Muscle of leg (tissue), 11 donors: Measurements from ENCODE around the gene ETNK2. TPM values are rescaled to one million over a fixed set of nuclear protein-coding genes. Genes with fewer than 3 reads are reported as not detected.
"Not testable (repeated sequence)": the region's sequence is repeated elsewhere in the genome, so short reads cannot be mapped to it uniquely, and the experiment has no call there.

Experiments used
- DNase-seq: peaks from one replicate; pipeline ENCODE4 v3.0.0; 2013
- H3K27ac ChIP-seq: one replicate; pipeline ENCODE4 v1.5.1; 2013; ENCODE audit warnings: mild to moderate bottlenecking, low read length, control low read depth
- H3K27me3 ChIP-seq: one replicate; pipeline ENCODE4 v1.6.1; 2013; ENCODE audit warnings: low read length; ENCODE audit not compliant: control insufficient read depth, insufficient read depth
- H3K36me3 ChIP-seq: one replicate; pipeline ENCODE4 v1.6.1; 2013; ENCODE audit warnings: low read length; ENCODE audit not compliant: control insufficient read depth, insufficient read depth
- H3K4me1 ChIP-seq: one replicate; pipeline ENCODE4 v1.6.1; 2013; ENCODE audit warnings: low read length; ENCODE audit not compliant: control insufficient read depth, insufficient read depth
- H3K4me3 ChIP-seq: one replicate; pipeline ENCODE4 v1.5.1; 2013; ENCODE audit warnings: low read length, control low read depth
- H3K9me3 ChIP-seq: replicated peaks from 2 replicates; pipeline ENCODE4 v1.6.1; 2013; ENCODE audit warnings: low read depth, low read length; ENCODE audit not compliant: control insufficient read depth
- WGBS: methylation state at CpG from one replicate; pipeline ENCODE4 v1.1.5; 2013; ENCODE audit warnings: missing lambda C conversion rate; ENCODE audit not compliant: insufficient coverage; 5-methylcytosine and 5-hydroxymethylcytosine counted together
- polyA plus RNA-seq, 8 donors: library from polyadenylated mRNA; unstranded; fragments of 120-200 nt; gene quantifications; one replicate each; pipeline versions ENCODE4 v1.2.1 to v1.2.3, GENCODE V29; 2013; ENCODE audit warnings: inconsistent platforms in 1 of 8, low replicate concordance in 1 of 8; ENCODE audit not compliant: insufficient read length in 8 of 8, insufficient read depth in 1 of 8
- total RNA-seq: library from RNA; stranded (reverse); fragments of 120-200 nt; gene quantifications from one replicate; pipeline ENCODE4 v1.2.4, GENCODE V29; 2013

The ETNK2 gene
- total and polyA plus RNA-seq, 9 donors = 2.1 to 6.1 (median 3.7) TPM

DNA sequence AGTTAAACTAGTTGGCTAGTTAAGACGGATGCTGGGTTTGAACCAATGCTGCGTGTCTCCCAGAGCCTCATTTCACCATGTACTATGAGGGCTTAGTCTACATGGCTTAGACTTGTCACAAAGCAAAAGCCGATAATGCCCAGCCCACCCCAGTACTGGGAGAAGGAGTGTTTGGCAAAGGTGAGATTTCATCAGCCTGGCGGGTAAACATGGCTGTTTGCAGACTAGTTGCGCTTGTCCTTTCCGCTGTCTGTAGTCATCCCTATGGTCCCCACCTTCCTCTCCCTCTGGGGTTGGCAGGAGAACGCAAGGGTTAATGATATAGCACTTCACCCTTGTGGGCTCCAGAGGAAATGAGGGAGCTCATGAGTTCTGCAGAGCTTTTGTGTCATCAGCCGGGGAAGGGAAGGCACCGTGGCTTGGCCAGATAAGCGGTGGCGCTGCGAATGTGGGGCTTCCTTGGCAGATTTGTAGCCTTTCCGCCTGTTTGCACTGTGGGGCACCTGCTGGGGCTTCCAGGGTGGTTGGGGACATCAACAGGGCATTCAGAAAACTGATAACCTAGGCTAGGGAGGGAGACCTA is 49.7 kb downstream of the ETNK2 start:
- Histone ChIP-seq H3K4me1 (peaks cover 19% of the 10 kb centered on the region), H3K27me3 (no peaks in the 10 kb centered on the region), H3K4me3 (no peak overlapping the region), H3K27ac (no peak overlapping the region), H3K9me3 (no peaks in the 10 kb centered on the region), H3K36me3 (no peaks in the 10 kb centered on the region)
- no peak for DNase-seq
- 50% methylated on average over 9 of the region's 13 CpGs for WGBS

DNA sequence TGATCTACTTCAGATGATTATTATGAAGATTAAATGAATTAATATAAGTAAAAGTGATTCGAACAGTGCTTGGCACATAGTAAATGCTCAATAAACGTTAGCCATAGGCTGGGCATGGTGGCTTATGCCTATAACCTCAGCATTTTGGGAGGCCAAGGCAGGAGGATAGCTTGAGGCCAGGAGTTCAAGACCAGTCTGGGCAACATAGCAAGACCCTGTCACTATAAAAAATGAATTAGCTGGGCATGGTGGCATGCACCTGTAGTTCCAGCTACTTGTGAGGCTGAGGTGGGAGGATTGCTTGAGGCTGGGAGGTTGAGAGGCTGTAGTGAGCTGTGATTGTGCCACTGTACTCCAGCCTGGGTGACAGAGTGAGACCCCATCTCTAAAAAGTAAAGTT is 52.1 kb downstream of the ETNK2 start:
- H3K36me3 ChIP-seq, H3K27me3 ChIP-seq, H3K4me3 ChIP-seq, H3K27ac ChIP-seq, DNase-seq, H3K9me3 ChIP-seq: not testable (repeated sequence)
- WGBS = 94% methylated on average over 2 of the region's 2 CpGs
- peaks cover 24% of the 10 kb centered on the region for H3K4me1 ChIP-seq

DNA sequence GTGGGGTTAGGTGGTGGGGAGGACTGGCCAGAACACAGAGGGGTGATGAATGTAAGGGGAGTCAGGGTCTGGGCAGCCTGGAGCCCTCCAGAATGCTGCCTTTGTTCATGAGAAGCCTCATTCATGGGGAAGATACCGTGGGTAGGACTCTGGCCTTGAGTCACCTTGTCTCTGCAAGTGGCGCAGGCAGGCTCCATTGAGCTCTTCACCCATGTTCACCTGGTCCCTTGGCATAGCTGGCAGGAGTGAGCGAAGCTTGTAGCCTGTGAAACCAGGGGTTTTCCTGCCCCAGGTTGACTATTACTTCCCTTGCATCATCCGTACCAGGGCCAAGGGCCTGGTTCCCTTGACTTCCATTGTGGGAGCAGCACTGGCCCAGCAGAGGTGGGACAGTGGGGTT is 53.2 kb downstream of the ETNK2 start:
- H3K36me3 ChIP-seq = no peaks in the 10 kb centered on the region
- 100% methylated on average over 3 of the region's 4 CpGs for WGBS
- H3K27me3 ChIP-seq = no peaks in the 10 kb centered on the region
- H3K4me1 ChIP-seq = peaks cover 22% of the 10 kb centered on the region
- no peaks in the 10 kb centered on the region for H3K9me3 ChIP-seq
- DNase-seq = no peak
- H3K4me3 ChIP-seq = no peak overlapping the region
- no peak overlapping the region for H3K27ac ChIP-seq

DNA sequence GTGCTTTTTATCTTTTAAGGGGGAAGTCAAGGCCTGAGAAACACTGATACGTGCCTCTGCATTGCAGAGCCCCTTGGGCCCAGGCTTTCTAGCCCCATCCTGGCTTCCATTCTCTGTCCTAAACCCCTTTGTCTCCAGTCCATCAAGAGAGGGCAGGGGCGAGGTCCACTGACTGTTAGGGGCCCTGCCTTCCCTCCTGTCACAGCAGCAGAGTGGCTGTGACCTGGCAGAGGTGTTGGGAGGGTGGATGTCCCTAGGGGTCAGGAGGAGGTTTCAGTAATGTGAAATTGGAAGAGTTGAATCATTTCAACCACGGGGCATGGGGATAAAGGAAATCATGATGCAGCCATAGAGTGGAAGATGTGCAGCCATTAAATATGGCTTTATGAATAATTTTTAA is 54.9 kb downstream of the ETNK2 start:
- H3K36me3 ChIP-seq = no peaks in the 10 kb centered on the region
- H3K27me3 ChIP-seq = no peaks in the 10 kb centered on the region
- H3K4me1 ChIP-seq = peaks cover 22% of the 10 kb centered on the region
- H3K9me3 ChIP-seq = no peaks in the 10 kb centered on the region
- no peak for DNase-seq
- WGBS = 57% methylated on average over 1 of the region's 3 CpGs
- H3K27ac ChIP-seq = no peak overlapping the region
- no peak overlapping the region for H3K4me3 ChIP-seq

DNA sequence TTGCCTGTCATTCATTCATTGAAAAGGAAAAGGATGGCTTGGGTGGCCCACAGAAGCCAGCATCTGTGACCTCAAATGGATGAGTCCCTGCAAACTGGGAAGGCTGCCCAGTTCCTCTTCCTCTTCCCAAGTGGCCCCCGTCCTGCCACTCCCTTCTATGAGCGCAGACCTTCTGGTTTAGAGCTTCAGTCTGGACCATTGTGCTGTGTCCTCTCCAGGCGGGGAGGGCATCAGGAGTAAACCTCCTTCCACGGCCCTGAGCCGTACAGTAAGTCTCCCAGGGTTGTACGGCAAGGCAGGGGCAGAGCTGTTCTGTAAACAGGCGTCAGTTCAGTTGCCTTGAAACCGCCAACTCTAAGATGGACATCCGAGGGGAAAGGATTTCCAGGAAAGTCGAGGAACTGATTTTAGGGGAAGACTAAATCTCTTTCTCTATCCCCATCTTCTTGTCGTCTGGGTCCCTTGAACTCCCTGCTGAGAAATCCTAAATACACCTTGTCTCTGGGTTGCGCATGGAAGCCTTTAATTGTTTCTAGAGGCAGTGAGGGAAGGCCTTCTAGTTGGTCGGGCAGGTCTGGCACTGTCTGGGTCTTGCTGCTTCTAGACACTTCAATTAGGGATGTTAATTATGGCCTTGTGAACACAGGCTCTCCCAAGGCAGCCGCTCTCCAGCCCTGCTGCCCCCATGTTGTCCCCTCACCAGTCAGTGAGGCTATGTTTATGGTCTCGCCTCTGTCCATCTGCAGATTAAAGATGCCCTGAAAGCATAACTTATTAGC is 56.8 kb downstream of the ETNK2 start:
- Histone ChIP-seq H3K27me3 (no peaks in the 10 kb centered on the region), H3K27ac (no peak overlapping the region), H3K36me3 (no peaks in the 10 kb centered on the region), H3K9me3 (no peaks in the 10 kb centered on the region), H3K4me3 (no peak overlapping the region), H3K4me1 (peaks cover 26% of the 10 kb centered on the region)
- 44% methylated on average over 5 of the region's 15 CpGs for WGBS
- no peak for DNase-seq

DNA sequence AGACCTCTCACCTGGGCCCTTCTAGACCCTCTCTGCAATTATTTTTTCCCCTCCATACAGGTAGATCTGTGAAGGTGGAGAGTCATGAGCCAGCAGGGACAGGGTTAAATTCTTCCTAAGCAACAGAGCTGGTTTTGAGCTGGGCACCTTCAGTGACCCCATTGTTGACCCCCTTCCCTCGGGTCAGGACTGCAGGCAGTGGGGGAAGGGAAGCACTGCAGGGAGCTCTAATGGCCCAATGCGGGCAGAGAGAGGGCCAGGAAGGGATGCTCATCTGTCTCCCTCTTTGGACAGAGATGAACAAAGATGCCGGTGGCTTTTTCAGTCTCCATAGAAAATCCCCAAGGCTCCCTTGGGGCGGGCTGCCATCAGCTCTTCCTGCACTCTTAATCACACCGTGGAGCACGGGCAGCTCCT is 57.5 kb downstream of the ETNK2 start:
- H3K36me3 ChIP-seq = no peaks in the 10 kb centered on the region
- 11% methylated on average over 3 of the region's 6 CpGs for WGBS
- H3K4me1 ChIP-seq = peaks cover 33% of the 10 kb centered on the region
- no peak for DNase-seq
- H3K9me3 ChIP-seq = no peaks in the 10 kb centered on the region
- no peak overlapping the region for H3K4me3 ChIP-seq
- H3K27ac ChIP-seq = no peak overlapping the region
- H3K27me3 ChIP-seq = no peaks in the 10 kb centered on the region

DNA sequence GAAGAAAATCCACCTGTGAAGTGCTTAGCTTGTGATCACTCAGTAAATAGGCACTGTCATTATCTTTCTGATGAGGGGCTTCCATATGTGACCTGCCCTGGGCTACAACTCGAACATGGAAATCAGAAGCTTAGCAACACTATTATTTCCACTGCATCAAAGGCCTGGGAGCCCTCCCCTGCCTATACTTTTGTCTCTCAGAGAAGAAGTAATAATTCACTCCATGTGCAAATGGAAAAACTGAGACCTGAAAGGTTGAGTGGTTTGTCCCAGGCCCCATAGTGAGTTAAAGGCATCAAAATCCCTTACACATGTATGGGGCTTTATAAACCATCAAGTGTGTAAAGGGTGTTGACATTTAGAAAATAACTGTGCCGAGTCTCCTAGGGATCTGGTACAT is 58.1 kb downstream of the ETNK2 start:
- H3K36me3 ChIP-seq = no peaks in the 10 kb centered on the region
- H3K9me3 ChIP-seq = no peaks in the 10 kb centered on the region
- WGBS = no CpG with 5 or more reads among the region's 2 CpGs
- peaks cover 39% of the 10 kb centered on the region for H3K4me1 ChIP-seq
- no peaks in the 10 kb centered on the region for H3K27me3 ChIP-seq
- no peak for DNase-seq
- H3K27ac ChIP-seq = no peak overlapping the region
- no peak overlapping the region for H3K4me3 ChIP-seq

DNA sequence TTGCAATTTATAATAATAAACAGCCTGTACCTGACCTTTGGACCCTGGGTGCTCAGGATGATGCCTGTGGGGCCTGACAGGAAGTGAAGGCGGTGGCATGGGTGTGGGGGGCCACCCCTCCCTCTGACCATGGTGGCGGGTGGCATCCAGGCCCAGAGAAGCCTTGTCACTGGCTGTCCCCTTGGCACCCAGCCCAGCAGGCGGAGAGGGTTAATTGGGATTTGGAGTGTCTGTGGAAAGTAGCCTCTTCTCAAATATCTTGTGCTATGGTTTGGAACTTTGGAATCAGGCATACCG is 58.5 kb downstream of the ETNK2 start:
- peaks cover 43% of the 10 kb centered on the region for H3K4me1 ChIP-seq
- 40% methylated on average over 1 of the region's 4 CpGs for WGBS
- H3K27me3 ChIP-seq = no peaks in the 10 kb centered on the region
- DNase-seq = no peak
- H3K36me3 ChIP-seq = no peaks in the 10 kb centered on the region
- no peak overlapping the region for H3K4me3 ChIP-seq
- no peak overlapping the region for H3K27ac ChIP-seq
- H3K9me3 ChIP-seq = no peaks in the 10 kb centered on the region

DNA sequence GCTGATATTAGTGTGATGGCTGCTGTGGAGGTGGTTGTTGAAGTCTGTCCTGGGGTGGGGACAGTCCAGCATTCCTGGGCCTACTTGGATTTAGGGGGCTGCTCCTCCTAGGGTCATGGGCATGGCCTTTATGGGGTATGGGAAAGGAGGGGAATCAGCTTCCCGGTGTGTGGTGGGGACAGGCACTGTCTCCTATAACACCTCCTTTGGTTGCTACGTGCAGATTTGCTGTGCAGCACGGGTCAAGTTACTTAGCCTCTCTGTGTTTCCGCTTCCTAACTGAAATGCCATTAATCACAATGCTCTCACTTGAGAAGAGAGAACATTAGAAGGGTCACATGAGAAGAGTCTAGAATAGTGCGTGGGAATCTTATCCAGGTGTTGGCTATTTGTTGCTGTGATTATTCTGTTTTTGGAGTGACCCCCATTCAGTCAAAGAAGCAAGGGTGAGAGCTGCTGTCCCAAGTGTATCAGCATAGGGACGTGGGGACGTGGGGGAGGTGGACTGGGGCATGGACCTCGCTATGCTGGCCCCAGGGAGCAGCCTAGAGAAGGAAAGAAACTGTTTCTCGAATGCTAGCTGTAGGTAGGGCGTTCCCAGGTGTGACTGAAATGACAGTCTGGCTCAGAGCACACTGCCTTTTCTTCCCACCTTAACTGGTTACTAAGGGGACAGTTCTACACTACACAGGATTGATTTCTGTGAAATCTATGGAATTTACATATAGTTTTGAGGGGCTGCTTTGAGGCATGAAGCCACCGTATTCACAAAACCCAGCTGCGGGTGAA is 59.0 kb downstream of the ETNK2 start:
- 80% methylated on average over 1 of the region's 12 CpGs for WGBS
- Histone ChIP-seq H3K27ac (no peak overlapping the region), H3K36me3 (no peaks in the 10 kb centered on the region), H3K9me3 (no peaks in the 10 kb centered on the region), H3K27me3 (no peaks in the 10 kb centered on the region), H3K4me3 (no peak overlapping the region), H3K4me1 (peaks cover 48% of the 10 kb centered on the region)
- DNase-seq = no peak

DNA sequence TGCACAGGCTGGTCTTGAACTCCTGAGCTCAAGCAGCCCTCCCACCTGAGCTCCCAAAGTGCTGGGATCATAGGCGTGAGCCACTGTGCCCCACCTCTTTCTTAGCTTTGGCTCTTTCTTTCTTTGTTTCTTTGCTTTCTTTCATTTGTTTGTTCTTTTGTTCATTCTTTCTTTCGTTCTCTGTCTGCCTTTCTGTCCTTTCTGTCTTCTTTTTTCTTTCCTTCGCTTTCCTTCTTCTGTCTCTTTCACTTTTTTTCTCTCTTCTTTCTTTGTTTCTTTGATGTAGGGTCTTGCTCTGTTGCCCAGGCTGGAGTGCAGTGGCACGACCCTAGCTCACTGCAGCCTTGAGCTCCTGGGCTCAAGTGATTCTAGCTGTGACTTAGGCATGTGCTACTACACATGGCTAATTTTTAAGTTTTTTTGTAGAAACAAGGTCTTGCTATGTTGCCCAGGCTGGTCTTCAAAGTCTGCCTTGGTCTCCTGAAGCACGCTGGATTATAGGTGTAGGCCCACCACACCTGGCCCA is 60.0 kb downstream of the ETNK2 start:
- H3K9me3 ChIP-seq = no peaks in the 10 kb centered on the region
- peaks cover 54% of the 10 kb centered on the region for H3K4me1 ChIP-seq
- H3K27me3 ChIP-seq = no peaks in the 10 kb centered on the region
- WGBS = 86% methylated on average over 2 of the region's 5 CpGs
- DNase-seq = no peak
- no peak overlapping the region for H3K27ac ChIP-seq
- H3K4me3 ChIP-seq = no peak overlapping the region
- no peaks in the 10 kb centered on the region for H3K36me3 ChIP-seq
